ENCODE measurements around the gene ATG9A.

ATG9A gene

DNA sequence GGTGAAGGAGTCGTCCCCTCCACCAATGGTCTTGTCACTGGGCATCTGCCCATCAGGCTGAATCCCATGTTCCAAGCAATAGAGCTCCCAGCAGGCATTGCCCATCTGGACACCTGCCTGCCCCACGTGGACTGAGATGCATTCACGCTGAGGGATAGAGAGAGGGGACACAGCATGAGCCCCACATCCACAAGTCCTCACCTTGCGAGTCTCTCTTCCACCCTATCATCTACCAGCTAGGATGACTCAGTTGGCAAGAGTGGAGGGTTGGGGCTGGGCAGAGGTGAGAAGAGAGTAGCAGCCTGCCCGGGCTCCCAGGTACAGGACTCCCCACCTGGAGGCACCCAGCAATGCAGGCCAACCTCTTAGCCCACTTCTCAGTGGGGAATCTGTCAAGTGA lies 22.6 kb upstream of the ATG9A start:
- no peak for DNase-seq

DNA sequence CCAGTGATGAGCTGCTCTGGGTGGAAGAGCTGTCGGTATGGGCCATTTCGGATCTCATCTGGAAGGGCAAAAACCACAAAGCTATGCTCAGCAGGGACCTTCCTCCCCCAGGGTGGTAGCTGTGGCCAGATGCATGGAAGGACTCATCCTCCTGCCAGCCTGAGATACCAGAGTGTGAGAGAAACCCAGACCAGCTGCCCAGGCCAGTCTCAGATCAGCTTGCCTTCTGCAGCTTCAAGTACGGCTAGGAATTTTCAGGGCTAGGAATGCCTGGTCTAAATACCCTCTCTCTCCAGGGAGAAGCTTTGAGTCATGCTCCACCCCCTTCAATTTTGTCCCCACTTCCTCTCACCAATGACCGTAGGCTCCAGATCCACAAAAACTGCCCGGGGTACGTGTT lies 22.2 kb upstream of the ATG9A start:
- DNase-seq, result peak; percentile 29 to 37 (median 32)

DNA sequence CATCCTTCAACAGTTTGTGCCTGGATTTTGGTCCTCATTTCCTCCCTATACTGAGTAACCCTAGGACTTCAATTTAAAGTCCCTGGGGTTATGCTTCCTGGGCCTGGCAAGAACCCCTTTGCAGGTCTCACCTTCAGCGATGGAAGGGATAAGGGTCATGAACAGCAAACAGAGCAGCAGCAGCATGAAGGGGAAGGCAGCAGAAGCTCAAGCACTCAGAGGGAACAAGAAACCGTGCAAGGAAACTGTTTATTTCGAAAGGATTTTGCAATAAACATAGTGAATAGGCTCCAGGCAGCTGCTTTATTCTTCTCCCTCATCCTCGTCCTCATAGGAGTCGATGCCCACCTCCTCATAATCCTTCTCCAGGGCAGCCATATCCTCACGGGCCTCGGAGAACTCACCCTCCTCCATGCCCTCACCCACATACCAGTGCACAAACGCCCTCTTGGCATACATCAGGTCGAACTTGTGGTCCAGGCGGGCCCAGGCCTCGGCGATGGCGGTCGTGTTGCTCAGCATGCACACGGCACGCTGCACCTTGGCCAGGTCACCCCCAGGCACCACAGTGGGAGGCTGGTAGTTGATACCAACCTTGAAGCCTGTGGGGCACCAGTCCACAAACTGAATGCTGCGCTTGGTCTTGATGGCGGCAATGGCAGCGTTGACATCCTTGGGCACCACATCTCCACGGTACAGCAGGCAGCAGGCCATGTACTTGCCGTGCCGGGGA lies 20.8 kb upstream of the ATG9A start:
- DNase-seq, result no peak

DNA sequence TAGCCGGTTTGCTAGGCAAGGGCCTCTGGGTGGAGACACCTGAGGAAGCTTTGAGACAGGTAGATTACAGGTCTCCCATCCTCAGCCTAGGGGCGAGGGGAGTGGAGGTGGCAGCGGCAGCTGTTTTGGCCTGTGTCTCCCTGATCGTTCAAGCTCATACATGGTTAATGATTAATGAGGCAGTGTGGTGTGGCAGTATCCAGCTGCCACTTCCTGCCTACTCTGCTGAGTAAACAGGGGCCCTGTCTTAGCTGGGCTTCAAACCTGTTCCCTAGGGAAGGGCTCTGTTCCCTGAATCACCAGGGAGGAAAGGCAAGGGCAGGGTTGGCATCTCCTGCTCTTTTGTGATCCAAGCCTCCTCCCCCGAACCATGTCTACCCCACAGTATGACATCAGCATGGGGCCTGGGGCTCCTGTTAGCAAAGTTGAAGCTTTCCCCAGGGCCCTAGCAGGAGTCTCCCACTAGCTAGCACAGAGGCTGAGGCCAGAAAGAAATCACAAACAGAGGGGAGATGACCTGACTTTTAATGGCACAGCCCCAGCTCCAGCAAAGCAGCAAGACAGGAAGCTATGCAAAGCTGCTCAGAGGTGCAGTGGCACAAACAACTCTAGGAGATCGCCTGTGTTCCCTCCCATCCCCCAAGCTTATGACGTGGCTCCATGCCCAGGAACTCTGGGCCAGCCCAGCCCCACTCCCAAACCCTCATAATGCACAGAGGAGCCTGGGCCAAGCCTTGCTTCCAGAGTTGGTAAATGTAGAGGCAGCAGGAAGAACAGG lies 20.0 kb upstream of the ATG9A start:
- DNase-seq, result peak in 1 of 3 donors; percentile 45

DNA sequence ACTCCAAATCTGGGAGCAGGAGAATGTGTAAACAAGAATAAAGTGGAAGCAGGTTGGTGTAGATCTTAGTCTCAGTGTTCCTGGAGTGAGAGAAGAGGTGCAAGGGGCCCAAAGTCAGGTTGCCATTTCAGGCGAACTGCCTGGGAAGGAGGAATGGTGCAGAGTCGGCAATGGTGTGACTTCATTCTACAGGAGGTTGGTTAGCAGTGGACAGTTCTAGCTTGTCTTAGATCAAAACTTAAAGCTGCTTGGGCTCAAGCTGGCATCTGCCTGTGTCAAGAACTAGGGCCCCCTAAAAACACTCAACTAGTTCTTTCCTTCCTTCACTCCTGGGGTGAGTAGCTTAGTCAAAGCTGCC lies 19.4 kb upstream of the ATG9A start:
- no peak for DNase-seq

DNA sequence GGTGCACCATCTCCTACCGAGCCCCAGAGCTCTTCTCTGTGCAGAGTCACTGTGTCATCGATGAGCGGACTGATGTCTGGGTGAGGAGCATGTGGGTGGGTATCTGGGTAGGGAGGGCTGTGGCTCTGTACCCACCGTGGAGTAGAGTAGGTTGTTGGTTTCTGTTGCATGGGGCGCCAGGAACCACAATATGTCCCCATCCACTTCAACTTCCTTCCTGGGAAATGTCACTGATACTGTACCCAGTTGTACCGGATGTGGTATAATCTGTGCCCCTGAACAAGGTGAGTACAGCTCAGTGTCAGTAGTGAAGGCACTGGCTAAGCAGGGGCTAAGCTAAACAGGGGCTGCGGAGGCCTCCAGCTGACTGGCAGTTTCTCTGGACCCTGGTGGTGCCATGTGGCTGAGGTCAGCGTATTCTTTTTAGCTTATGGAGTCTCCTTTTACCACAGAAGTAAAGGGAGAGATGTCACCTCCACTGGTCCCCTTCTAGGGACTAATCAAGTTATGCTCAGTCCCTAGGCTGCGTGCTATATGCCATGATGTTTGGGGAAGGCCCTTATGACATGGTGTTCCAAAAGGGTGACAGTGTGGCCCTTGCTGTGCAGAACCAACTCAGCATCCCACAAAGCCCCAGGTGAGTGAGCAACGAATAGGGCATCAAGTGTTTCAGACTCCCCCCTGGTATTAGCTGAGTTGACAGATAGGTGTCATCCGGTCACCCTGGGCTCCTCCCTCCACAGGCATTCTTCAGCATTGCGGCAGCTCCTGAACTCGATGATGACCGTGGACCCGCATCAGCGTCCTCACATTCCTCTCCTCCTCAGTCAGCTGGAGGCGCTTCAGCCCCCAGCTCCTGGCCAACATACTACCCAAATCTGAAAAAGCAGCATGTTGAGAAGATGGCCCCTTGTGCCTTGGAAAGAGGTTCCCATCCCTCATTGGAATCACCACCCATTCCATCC lies 18.5 kb upstream of the ATG9A start:
- no peak for DNase-seq

DNA sequence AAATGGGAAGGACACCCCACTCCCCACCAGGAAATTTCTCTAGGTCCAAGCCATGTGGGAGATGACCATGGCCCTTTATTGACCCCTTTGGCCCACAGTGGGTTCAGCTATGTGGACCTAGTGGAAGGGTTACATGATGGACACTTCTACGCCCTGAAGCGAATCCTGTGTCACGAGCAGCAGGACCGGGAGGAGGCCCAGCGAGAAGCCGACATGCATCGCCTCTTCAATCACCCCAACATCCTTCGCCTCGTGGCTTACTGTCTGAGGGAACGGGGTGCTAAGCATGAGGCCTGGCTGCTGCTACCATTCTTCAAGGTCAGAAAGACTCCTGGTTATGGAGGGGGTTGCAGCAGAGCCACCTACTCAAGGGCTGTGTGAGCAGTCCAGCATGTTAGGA lies 17.1 kb upstream of the ATG9A start:
- no peak for DNase-seq

DNA sequence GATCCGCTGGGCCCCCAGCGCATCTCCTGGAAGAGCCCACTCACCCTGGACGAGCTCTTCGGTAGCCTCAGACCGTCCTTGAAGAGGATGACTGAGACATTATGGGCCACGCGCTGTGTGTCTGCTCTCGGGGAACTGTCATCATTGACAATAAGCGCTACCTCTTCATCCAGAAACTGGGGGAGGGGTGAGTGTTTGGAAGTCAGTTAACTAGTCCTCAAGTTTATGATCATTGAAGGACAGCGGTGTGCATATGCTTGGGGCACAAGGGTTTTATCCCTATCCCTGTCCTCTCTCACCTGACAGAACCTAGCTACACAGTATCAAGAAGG lies 16.4 kb upstream of the ATG9A start:
- no peak for DNase-seq

DNA sequence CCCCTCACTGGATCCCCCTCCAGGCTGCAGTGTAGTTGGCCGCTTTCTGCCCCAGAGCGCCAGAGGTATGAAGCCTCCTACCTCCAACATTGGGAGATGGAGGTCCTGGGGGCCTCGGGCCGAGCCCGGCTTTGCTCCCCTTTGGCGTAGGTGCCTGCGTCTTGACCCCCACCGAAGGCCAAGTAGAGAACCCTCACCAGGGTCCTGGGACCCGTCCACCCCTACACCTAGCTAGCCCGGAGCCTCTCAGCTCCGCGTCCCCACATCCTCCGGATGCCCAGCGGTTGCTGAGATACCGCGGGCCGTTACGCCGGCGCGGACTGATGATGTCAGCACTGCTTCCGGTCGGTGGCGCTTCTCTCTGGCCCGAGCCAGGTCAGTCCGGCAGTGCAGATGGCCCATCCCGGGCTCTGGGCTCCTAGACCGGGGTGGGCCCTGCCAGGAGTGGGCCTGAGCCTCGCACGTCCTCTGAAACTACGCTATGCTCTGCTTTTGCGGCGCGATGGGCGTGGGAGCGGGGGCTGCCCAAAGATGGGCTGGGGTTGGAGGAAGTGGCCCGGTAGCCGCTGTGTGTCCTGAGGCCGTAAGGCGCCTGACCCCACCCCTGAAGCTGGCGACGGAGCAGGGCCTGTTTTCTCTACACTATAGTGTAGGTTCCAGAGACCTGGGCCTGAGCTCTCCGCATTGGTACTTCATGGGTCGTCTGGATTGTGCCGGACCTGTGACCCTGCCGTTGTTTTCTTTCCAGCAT lies 15.9 kb upstream of the ATG9A start, which contains the start of the genes GLB1L and STK16:
Gene GLB1L (minus strand): TSS at position 297 of the 751 bp plus-strand sequence. CDS start 1,871 bp downstream, outside the sequence.
Gene STK16 (plus strand): TSS at position 332 of the 751 bp plus-strand sequence. CDS start 521 bp downstream, outside the sequence.
- peak; percentile 93 to 96 (median 96) for DNase-seq

DNA sequence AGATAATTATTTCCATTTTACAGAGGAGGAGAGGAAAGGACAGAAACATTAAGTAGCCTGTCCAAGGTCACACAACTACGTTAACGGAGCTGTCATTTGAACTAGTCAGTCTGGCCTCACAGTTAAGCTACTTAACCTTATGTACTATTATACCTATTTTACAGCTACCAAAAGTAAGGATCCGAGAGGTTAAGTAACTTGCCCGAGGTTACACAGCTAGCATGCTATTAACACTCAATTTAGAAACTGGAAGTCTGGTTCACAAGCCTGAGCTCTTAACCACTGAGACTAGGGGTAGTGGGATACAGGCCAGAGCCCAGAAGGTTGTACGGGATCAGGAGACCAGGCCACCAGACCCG lies 15.3 kb upstream of the ATG9A start:
- DNase-seq, result no peak

DNA sequence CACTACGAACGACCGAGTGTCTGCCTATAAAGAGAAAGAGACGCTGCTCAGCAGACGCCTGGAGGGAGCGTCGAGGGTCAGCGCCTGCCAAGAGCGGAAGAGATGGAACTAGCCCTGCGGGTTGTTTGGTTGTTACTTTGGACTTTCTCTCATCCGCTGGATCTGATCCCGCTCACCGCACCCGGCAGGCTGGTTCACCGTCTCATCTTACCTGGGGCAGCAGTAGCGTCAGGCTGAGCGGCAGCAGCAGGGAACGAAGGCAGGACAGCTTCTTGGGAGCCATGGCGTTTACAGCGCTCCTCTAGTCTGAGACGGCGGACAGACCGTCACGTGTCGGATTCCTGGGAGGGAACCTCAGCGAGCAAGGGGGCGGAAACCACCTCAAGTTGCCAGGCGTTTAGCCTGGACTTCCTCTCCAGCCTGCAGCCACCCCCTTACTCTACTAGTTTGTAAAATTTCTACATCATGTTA lies 13.9 kb upstream of the ATG9A start:
- DNase-seq, result peak; percentile 62 to 70 (median 62)

DNA sequence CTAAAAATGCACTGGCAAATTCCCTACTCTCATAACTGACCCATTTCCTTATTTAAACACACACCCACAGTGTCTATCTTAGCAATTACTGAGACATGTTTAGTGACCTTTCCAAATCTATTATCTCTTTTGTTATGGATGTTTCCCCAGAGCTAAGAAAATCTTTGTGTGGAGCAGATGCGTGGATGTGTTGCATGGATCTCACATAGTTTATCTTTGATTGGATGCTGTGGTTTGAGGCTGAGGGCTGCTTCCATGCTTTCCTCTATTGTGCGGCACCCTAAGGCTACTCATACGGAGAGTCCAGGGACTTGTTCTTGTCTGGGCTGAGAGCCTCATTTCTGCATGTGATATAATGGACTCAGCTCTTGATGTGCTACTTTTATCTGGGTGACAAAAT lies 4.9 kb upstream of the ATG9A start:
- no peak for DNase-seq

DNA sequence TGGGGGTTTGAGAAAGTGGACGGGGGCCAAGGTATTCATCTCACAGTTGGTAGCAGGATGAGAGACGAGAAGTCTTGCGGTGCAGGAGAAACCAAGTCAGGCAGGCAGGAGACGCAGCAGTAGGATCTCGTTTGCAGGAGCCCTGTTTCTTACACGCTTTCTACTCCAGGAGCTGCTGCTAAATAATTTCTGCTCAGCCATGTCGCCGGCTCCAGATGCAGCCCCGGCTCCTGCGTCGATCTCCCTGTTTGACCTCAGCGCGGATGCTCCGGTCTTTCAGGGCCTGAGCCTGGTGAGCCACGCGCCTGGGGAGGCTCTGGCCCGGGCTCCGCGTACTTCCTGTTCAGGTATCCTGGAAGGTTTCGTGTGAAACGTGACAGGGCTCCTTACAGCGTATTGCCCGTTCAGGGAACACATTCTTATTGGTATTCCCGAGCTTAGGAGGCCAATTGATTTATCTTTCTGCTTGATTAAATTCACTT lies 664 bp upstream of the ATG9A start:
- peak in 2 of 3 donors; percentile 44 to 54 for DNase-seq

DNA sequence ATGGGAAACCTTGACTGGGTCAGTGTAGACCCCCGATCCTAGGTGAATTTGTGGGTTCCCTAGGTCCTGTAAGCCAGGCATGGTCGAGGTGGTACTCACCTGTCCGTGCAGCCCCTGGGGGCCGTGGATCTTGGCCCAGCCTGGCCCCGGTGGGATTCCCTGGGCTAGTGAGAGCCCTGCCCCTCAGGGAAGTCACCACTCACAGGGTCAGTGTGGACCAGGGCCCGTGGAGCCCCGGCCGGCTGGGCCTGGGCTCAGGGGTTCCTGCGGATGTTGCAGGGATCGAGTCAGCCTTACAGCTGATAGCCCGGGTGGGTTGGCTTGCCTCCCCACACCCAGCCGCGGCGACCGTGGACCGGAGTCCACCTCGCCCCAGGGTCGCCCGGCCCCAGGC lies 528 bp downstream of the ATG9A start:
- no peak for DNase-seq

DNA sequence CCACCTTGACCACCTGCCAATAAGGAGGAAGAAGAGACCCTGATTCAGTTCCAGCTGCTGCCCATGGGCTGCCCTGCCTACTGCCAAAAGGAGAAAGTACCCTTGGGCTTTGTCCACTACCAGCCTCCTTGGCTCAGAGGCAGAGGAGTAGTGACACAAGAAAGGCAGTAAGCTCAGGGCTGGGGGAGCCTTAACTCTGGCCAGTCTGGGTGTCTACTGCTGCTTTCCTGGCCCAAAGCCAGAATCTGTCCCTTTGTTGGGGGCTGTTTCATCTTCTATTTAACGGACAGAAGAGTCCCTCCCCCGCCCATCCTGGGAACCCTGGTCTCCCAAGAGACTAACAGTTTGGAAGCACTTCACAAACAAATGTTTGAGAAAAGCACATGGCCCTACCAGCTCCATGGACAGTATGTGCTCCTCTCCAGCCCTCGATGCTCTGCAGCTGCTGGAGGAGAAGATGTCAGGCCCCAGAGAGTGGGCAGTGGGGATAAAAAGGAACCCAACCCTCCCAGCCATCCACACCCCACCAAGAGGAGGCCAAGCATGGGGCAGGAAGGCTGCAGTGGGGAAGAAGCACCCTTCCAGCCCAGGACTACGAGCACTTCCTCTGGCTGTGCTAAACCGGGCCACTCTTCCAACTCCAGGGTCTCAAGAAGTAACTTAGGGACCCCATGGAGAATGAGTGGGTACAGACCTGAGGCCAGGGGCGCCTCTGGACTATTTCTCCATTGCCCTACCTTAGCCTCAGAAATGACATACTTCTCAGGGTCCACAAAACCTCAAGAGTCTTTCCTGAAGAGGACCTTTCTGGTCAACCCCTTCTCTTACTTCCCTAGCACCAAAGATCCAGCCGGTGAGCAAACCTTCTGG lies 1.2 kb downstream of the ATG9A start:
- DNase-seq, result peak in 1 of 3 donors; percentile 42

DNA sequence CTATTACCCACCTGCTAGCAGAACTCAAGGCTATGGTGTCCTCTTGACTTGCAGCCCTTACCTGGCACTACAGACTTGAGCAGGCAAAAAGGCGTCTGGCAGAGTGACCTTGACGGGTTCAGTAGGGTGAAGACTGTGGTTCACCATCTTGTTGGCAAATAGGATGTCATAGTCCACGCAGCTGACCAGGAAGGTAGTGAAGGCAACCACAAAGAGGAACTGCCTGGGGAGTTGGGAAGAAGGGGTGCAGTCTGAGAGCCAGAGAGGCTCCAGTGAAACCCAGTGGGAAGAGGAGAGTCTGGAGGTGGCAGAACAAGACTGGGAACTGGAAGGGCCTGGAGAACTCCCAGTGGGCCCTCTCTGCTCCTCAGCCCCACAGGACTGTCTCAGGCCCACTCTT lies 4.1 kb downstream of the ATG9A start:
- DNase-seq, result peak; percentile 50 to 64 (median 61)

DNA sequence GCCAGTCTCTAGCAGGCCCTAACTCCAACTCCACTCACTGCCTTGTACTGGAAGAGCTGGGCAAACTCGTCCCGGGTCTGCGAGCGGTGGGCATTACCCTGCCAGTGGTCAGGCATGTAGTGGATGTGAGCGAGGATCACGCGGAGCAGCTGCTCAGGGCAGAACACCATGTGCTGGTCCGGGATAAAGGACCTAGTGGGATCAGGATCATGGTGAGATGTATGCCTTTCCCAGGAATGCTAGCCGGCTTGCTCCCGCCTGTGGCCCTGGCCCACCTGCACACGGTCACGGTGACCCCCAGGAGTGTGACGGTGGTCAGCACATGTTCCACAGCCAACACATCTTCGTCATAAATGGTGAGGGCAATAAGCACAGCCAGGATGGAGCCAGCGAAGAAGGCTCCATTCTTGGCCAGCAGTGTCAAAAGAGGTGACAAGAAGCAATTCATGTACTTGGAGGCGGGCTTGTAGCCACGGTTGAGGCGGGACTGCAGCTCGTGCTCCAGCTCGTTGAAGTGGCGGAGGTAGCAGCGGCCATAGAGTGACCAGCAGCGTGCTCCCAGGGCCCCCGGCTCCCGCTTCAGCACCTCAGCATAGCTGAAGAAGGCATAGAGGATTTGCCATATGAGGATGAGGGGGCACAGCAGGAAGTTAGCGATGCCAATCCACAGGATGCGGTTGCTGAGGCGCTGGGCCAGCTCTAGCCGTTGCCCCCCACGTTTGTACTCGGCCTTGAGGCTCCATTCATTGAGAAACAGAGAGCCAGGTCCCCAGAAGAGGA lies 5.4 kb downstream of the ATG9A start:
- no peak for DNase-seq

DNA sequence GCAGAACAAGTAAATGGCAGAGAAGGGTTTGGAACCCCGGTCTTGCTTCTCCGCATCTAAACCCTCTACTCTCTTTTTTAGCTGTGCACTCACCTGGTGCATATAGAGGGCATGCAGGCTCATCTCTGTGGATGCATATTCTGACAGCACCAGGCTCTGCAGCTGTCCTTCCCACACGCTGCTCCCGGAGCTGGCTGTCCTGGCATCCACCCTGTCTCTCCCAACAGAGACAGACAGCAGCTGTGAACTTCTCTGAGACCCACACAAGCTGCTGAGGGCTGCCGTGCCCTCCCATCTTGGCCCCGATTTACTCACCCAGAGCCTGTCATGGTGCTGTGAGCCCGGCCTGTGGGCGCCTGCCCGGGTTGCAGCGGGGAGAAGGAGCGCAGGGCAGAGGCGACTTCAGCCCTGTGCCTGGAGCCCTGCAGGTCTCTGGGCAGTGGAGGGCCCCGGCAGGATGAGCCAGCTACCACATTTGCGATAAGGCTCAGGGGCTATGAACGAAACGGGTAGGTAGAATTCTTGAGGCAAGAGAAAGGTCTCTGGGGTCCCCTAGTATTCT lies 7.4 kb downstream of the ATG9A start:
- DNase-seq, result peak in 1 of 3 donors; percentile 3

DNA sequence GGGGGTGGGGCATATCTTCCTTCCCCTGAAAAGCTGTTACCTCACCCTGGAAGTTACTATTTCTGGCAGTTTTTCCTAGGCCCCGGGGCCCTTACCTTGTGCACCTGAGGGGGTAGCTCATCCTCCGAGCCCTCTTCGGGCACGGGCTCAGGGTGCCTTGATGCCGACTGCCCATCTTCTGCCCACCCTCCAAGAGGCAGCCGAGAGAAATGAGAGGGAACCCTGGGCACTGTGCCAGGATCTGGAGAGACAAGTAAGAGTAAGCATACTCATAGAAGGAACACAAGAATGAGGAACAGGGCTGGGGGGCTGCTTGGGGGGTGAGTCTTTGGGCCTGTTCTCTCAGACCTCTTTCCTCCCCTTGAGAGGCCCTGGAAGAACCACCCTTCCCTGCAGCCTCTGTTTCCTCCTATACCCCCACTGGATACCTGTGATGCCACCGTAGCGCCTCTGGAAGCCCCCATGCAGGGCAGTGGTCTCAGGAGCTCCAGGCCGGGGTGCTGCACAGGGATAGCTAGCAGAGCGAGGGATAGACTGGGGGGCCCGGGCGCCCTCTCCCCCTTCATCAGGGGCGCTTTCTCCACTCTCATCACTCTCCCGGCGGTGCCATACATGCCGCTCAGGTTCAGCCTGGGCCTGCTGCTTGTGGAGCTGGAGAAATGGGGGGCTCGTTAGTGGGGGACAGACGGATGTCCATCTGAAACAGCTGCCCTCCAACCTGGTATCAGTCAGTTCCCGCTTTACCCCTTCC lies 8.6 kb downstream of the ATG9A start:
- peak in 2 of 3 donors; percentile 17 to 25 for DNase-seq
